H1 (cell line): ENCODE measurements around the gene XPO6.

ENCODE experiments used
- ATF3 ChIP-seq: IDR thresholded peaks from 2 replicates; pipeline ENCODE4 v1.6.1; 2011; ENCODE audit warnings: low read depth, mild to moderate bottlenecking, low read length; ENCODE audit not compliant: insufficient read depth
- CBX5 ChIP-seq: fragments of 300-800, 300-1000 bp; sonication (generic); IDR thresholded peaks from 2 replicates; pipeline ENCODE4 v1.7.1; 2016; ENCODE audit warnings: antibody characterized with exemption, low read length, low read depth
- CTCF ChIP-seq, 3 experiments: IDR thresholded peaks; 1 replicate in 2 of 3; 2 replicates in 1 of 3; pipeline versions ENCODE4 v1.5.1 to v1.6.1; 2011; ENCODE audit warnings: low read length in 3 of 3, mild to moderate bottlenecking in 3 of 3, inconsistent platforms in 2 of 3, low read depth in 1 of 3, moderate library complexity in 1 of 3; ENCODE audit not compliant: insufficient read depth in 1 of 3; ENCODE audit errors: control extremely low read depth in 1 of 3
- EP300 ChIP-seq, 2 experiments: IDR thresholded peaks; 1 replicate in 1 of 2; 2 replicates in 1 of 2; pipeline ENCODE4 v1.6.1; 2011 to 2012; ENCODE audit warnings: low read depth in 2 of 2, low read length in 2 of 2, mild to moderate bottlenecking in 2 of 2, borderline replicate concordance in 1 of 2, inconsistent platforms in 1 of 2, moderate library complexity in 1 of 2
- EZH2 ChIP-seq: fragments of 200-600 bp; sonication (generic); IDR thresholded peaks from 2 replicates; pipeline ENCODE4 v1.7.1; 2012; ENCODE audit warnings: low read depth, mild to moderate bottlenecking, moderate library complexity, low read length, inconsistent platforms; ENCODE audit not compliant: severe bottlenecking
- JUN ChIP-seq: IDR thresholded peaks from 2 replicates; pipeline ENCODE4 v1.6.1; 2011; ENCODE audit warnings: low read depth, mild to moderate bottlenecking, improper control_type of control experiment, low read length
- JUND ChIP-seq: IDR thresholded peaks from 2 replicates; pipeline ENCODE4 v1.6.1; 2011; ENCODE audit warnings: mild to moderate bottlenecking, improper control_type of control experiment, low read length
- KDM5A ChIP-seq: fragments of 200-600 bp; IDR thresholded peaks from 2 replicates; pipeline ENCODE4 v1.7.1; 2012; ENCODE audit warnings: mild to moderate bottlenecking, low read length, inconsistent platforms, mixed read lengths
- PHF8 ChIP-seq: fragments of 200-600 bp; sonication (generic); conservative IDR thresholded peaks from 2 replicates; pipeline ENCODE4 v1.7.1; 2012; ENCODE audit warnings: low read depth, mild to moderate bottlenecking, inconsistent platforms, low read length, moderate library complexity
- POLR2A ChIP-seq, 2 experiments: IDR thresholded peaks; 1 replicate in 1 of 2; 2 replicates in 1 of 2; pipeline ENCODE4 v1.6.1; 2011; ENCODE audit warnings: low read depth in 2 of 2, low read length in 2 of 2, mild to moderate bottlenecking in 2 of 2; ENCODE audit errors: control extremely low read depth in 1 of 2
- POLR2AphosphoS5 ChIP-seq: IDR thresholded peaks from 2 replicates; pipeline ENCODE4 v1.6.1; 2011; ENCODE audit warnings: low read depth, low read length
- RAD21 ChIP-seq, 2 experiments: IDR thresholded peaks in 1 of 2; conservative IDR thresholded peaks in 1 of 2; 2 replicates each; pipeline ENCODE4 v1.6.1; 2011; ENCODE audit warnings: low read depth in 2 of 2, low read length in 2 of 2, improper control_type of control experiment in 1 of 2, inconsistent platforms in 1 of 2, mild to moderate bottlenecking in 1 of 2, moderate library complexity in 1 of 2
- RXRA ChIP-seq: IDR thresholded peaks from 2 replicates; pipeline ENCODE4 v1.6.1; 2011; ENCODE audit warnings: low read depth, mild to moderate bottlenecking, low read length, moderate library complexity; ENCODE audit not compliant: insufficient read depth
- SRF ChIP-seq: IDR thresholded peaks from 2 replicates; pipeline ENCODE4 v1.6.1; 2011; ENCODE audit warnings: mild to moderate bottlenecking, low read depth, low read length, moderate library complexity

GRCh38 chr16:28093385-28093725, 118.4 kb downstream of the XPO6 start:
- no peak for TF ChIP-seq SRF
- TF ChIP-seq CTCF (IDR thresholded peaks at IDR 0.05; ENCODE audit: control extremely low read depth in 1 of 3, insufficient read depth in 1 of 3, low read depth in 1 of 3, low read length in 3 of 3) = no peak
- TF ChIP-seq PHF8 = no peak
- TF ChIP-seq POLR2A (IDR thresholded peaks at IDR 0.05; ENCODE audit: control extremely low read depth in 1 of 2, low read depth in 2 of 2, low read length in 2 of 2) = no peak
- no peak for TF ChIP-seq EZH2
- TF ChIP-seq RAD21 (IDR thresholded peaks at IDR 0.05 in 1 of 2, conservative IDR thresholded peaks at IDR 0.05 in 1 of 2; ENCODE audit: low read depth in 2 of 2, low read length in 2 of 2) = no peak
- TF ChIP-seq JUND = no peak
- no peak for TF ChIP-seq JUN
- TF ChIP-seq POLR2AphosphoS5 = no peak
- TF ChIP-seq KDM5A = no peak
- TF ChIP-seq CBX5 = no peak
- no peak for TF ChIP-seq EP300 (IDR thresholded peaks at IDR 0.05; ENCODE audit: borderline replicate concordance in 1 of 2, low read depth in 2 of 2, low read length in 2 of 2)
- no peak for TF ChIP-seq ATF3
- TF ChIP-seq RXRA = no peak
